SK-N-SH treated with all-trans-retinoic acid at 6 μM for 48 hours (cell line): Measurements from ENCODE around the gene CSF2RB.

ENCODE experiments used
- ATAC-seq: fragments of 200-7000 bp; cut with Tn5 transposase; 3 replicates; pipeline ENCODE4 v1.9.1; 2020; ENCODE audit warnings: mild to moderate bottlenecking, moderate library complexity
- ARNTL ChIP-seq: fragments of 450-650 bp; formaldehyde crosslinking; IDR thresholded peaks from 2 replicates; pipeline ENCODE4 v1.5.0; 2020; ENCODE audit warnings: low read depth, mild to moderate bottlenecking, moderate library complexity, borderline replicate concordance
- BACH2 ChIP-seq: fragments of 250-450 bp; sonication (Bioruptor Pico); IDR thresholded peaks from 2 replicates; pipeline ENCODE4 v1.9.0; 2021; ENCODE audit warnings: mild to moderate bottlenecking, borderline replicate concordance
- CREB5 ChIP-seq: fragments of 250-450 bp; sonication (Bioruptor Pico); IDR thresholded peaks from 2 replicates; pipeline ENCODE4 v1.5.1; 2020; ENCODE audit warnings: low read depth, mild to moderate bottlenecking, moderate library complexity
- CSDC2 ChIP-seq: fragments of 250-450 bp; sonication (Bioruptor Pico); IDR thresholded peaks from 2 replicates; pipeline ENCODE4 v1.5.0; 2020; ENCODE audit warnings: mild to moderate bottlenecking, moderate library complexity
- CSRNP3 ChIP-seq: fragments of 250-450 bp; sonication (Bioruptor Pico); IDR thresholded peaks from 2 replicates; pipeline ENCODE4 v1.5.1; 2021; ENCODE audit warnings: mild to moderate bottlenecking, moderate library complexity
- GLIS3 ChIP-seq: fragments of 250-450 bp; sonication (Bioruptor Pico); IDR thresholded peaks from 2 replicates; pipeline ENCODE4 v1.5.0; 2020; ENCODE audit warnings: mild to moderate bottlenecking, moderate library complexity
- OSR1 ChIP-seq: fragments of 250-450 bp; sonication (Bioruptor Pico); IDR thresholded peaks from 2 replicates; pipeline ENCODE4 v1.8.0; 2022; ENCODE audit warnings: moderate library complexity, mild to moderate bottlenecking, inconsistent platforms
- POU6F1 ChIP-seq: fragments of 250-450 bp; sonication (Bioruptor Pico); IDR thresholded peaks from 2 replicates; pipeline ENCODE4 v1.8.0; 2021; ENCODE audit warnings: low read depth, mild to moderate bottlenecking, moderate library complexity, borderline replicate concordance
- PPARA ChIP-seq: fragments of 250-450 bp; sonication (Bioruptor Pico); IDR thresholded peaks from 2 replicates; pipeline ENCODE4 v1.5.0; 2020; ENCODE audit warnings: mild to moderate bottlenecking, borderline replicate concordance
- RARB ChIP-seq: fragments of 250-450 bp; sonication (Bioruptor Pico); IDR thresholded peaks from 2 replicates; pipeline ENCODE4 v1.8.0; 2021; ENCODE audit warnings: mild to moderate bottlenecking, moderate library complexity
- SNAI2 ChIP-seq: fragments of 250-450 bp; sonication (Bioruptor Pico); IDR thresholded peaks from 2 replicates; pipeline ENCODE4 v1.5.0; 2020; ENCODE audit warnings: mild to moderate bottlenecking, moderate library complexity
- TCF4 ChIP-seq: fragments of 250-450 bp; sonication (Bioruptor Pico); IDR thresholded peaks from 2 replicates; pipeline ENCODE4 v1.8.0; 2021; ENCODE audit warnings: mild to moderate bottlenecking, moderate library complexity, borderline replicate concordance
- TSHZ2 ChIP-seq: fragments of 250-450 bp; sonication (Bioruptor Pico); IDR thresholded peaks from 2 replicates; pipeline ENCODE4 v1.5.0; 2020; ENCODE audit warnings: mild to moderate bottlenecking, moderate library complexity
- ZC3H10 ChIP-seq: fragments of 250-450 bp; sonication (Bioruptor Pico); IDR thresholded peaks from 2 replicates; pipeline ENCODE4 v1.5.1; 2021; ENCODE audit warnings: mild to moderate bottlenecking, moderate library complexity
- ZFP30 ChIP-seq: fragments of 450-650 bp; formaldehyde crosslinking; IDR thresholded peaks from 2 replicates; pipeline ENCODE4 v1.5.0; 2022; ENCODE audit warnings: mild to moderate bottlenecking, moderate library complexity
- ZNF70 ChIP-seq: fragments of 450-650 bp; formaldehyde crosslinking; IDR thresholded peaks from 2 replicates; pipeline ENCODE4 v1.5.0; 2020; ENCODE audit warnings: mild to moderate bottlenecking, moderate library complexity
- ZNF8 ChIP-seq: fragments of 450-650 bp; formaldehyde crosslinking; IDR thresholded peaks from 2 replicates; pipeline ENCODE4 v1.5.0; 2020; ENCODE audit warnings: mild to moderate bottlenecking, moderate library complexity

The CSF2RB gene

GRCh38 chr22:36913427-36914389 is at the start of gene CSF2RB:
TSS of gene CSF2RB (plus strand) at chr22:36913628. CDS start at chr22:36922208, 8,580 bp downstream.
- TF ChIP-seq ZNF8 (CRISPR knock-in tag) (no peak), CSRNP3 (CRISPR knock-in tag) (no peak), ZFP30 (no peak), SNAI2 (CRISPR knock-in tag) (no peak), TSHZ2 (CRISPR knock-in tag) (no peak), TCF4 (CRISPR knock-in tag) (no peak)
- no peak for ATAC-seq

GRCh38 chr22:36863979-36864378 is 49.4 kb upstream of the CSF2RB start:
- ATAC-seq, result no peak
- TF ChIP-seq CSRNP3 (CRISPR knock-in tag) (no peak), CSDC2 (CRISPR knock-in tag) (no peak)
- TF ChIP-seq, all 23 proteins: peak for 0

GRCh38 chr22:36864454-36865215 is 48.8 kb upstream of the CSF2RB start:
- TF ChIP-seq RARB (CRISPR knock-in tag), result no peak
- no peak for TF ChIP-seq ZFP30
- TF ChIP-seq POU6F1 (CRISPR knock-in tag), result no peak
- no peak for TF ChIP-seq TCF4 (CRISPR knock-in tag)
- no peak for TF ChIP-seq BACH2 (CRISPR knock-in tag)
- TF ChIP-seq ARNTL (CRISPR knock-in tag), result no peak
- no peak for TF ChIP-seq CSDC2 (CRISPR knock-in tag)
- TF ChIP-seq PPARA (CRISPR knock-in tag), result no peak
- no peak for TF ChIP-seq ZC3H10
- no peak for TF ChIP-seq CREB5 (CRISPR knock-in tag)
- TF ChIP-seq GLIS3 (CRISPR knock-in tag), result no peak
- no peak for TF ChIP-seq OSR1 (CRISPR knock-in tag)
- TF ChIP-seq ZNF70 (CRISPR knock-in tag), result no peak
- no peak for ATAC-seq
